AG04450 (cell line): ENCODE measurements around the gene CHPT1. TPM values are rescaled to one million over a fixed set of nuclear protein-coding genes. Genes with fewer than 3 reads are reported as not detected.

Source experiments
- CTCF ChIA-PET: fragments of 300-600, 350-600 bp; formaldehyde crosslinking; extraction: SDS; loops from one replicate; lab custom pipeline; 2022; ENCODE audit warnings: antibody characterized with exemption, inconsistent platforms; lab: Charles Lee
- POLR2A ChIA-PET: fragments of 350-600 bp; formaldehyde crosslinking; extraction: SDS; loops from one replicate; lab custom pipeline; 2021; ENCODE audit warnings: antibody characterized with exemption, inconsistent platforms; lab: Yijun Ruan, JAX
- DNase-seq: peaks from one replicate; pipeline ENCODE4 v3.0.0-alpha.2; 2011; ENCODE audit warnings: low read depth, low spot score
- H3K27ac ChIP-seq: one replicate; pipeline ENCODE4 v1.5.1; 2012; ENCODE audit warnings: low read depth, low read length, control low read depth
- H3K27me3 ChIP-seq: one replicate; pipeline ENCODE4 v1.6.0; 2012; ENCODE audit warnings: low read length; ENCODE audit not compliant: control insufficient read depth, insufficient read depth
- H3K4me3 ChIP-seq: 2 replicates; pipeline ENCODE4 v1.5.1; 2011; ENCODE audit warnings: mild to moderate bottlenecking, low read depth, low read length, control low read depth
- H3K9me3 ChIP-seq: 2 replicates; pipeline ENCODE4 v1.5.1; 2012; ENCODE audit warnings: low read length; ENCODE audit not compliant: control insufficient read depth, insufficient read depth
- CTCF ChIP-seq: IDR thresholded peaks from 2 replicates; pipeline ENCODE4 v1.5.1; 2011; ENCODE audit warnings: low read depth, low read length, control low read depth, inconsistent platforms
- polyA plus RNA-seq: library from polyadenylated mRNA; depleted of rRNA; stranded (reverse); fragments of >200 nt; gene quantifications from 2 replicates; pipeline ENCODE4 v1.2.3, GENCODE V29; 2011

The CHPT1 gene
- polyA plus RNA-seq, 1 experiment = 26.9 TPM

DNA sequence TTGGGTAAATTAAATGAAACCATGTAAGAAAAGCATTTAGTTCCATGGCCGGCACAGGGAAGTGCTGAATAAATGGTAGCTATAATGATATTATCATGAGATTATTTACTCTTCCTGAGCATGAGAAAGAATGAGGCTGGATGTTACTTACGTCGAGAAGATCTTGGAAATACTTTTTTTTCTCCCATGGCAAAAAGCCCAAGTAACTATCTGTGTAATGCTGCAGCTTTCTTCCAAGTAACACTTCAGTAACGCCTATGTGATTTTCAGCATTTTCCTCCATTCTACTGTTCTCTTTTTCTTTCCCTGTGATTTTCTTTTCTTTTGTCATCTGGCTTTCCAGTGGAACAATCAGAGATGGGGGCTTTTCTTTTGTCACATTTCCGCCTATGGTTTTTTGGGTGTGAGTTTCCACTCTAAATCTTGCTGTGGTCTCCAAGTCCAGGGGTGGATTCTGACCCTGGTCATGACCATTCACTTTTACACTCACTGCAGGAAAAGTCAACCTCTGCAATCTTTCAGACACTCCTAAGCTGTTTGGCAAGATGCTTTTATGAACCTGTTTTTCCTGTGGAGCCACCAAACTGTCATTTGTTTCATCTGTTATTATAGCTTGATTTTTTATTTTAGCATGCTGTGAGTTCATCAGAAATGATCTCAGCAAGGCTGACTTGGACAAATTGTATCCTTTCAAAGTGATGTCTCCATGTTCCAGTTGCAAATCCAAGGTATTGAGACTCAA is 66.8 kb downstream of the CHPT1 start:
- DNase-seq = no peak
- ChIA-PET CTCF (interaction anchor here (0.9 to 1.1 kb wide), 3 partner anchors 9 to 350 kb away, joined by 3 to 7 read pairs (median 3); no protein-coding TSS in a partner anchor), POLR2A (no interaction called here)
- Histone ChIP-seq H3K4me3 (no peak overlapping the region), H3K9me3 (no peaks in the 10 kb centered on the region), H3K27ac (no peak overlapping the region), H3K27me3 (no peaks in the 10 kb centered on the region)
- no peak for TF ChIP-seq CTCF

- Histone ChIP-seq H3K27ac (no peak overlapping the region), H3K27me3 (no peaks in the 10 kb centered on the region), H3K9me3 (no peaks in the 10 kb centered on the region), H3K4me3 (no peak overlapping the region)
- POLR2A ChIA-PET = no interaction called here
- CTCF ChIA-PET = interaction anchor here (0.5 to 1.8 kb wide), 2 partner anchors 62 to 71 kb away, joined by 4 to 7 read pairs; no protein-coding TSS in a partner anchor
- no peak for TF ChIP-seq CTCF
- DNase-seq = no peak
Measured at GRCh38 chr12:101767537-101767936, 70.1 kb downstream of the CHPT1 start.

GRCh38 chr12:101768781-101769180 is 71.3 kb downstream of the CHPT1 start:
- Histone ChIP-seq H3K9me3 (no peaks in the 10 kb centered on the region), H3K4me3 (no peak overlapping the region), H3K27ac (no peak overlapping the region), H3K27me3 (no peaks in the 10 kb centered on the region)
- CTCF ChIA-PET = interaction anchor here (0.5 to 6.5 kb wide), 5 partner anchors 9 to 349 kb away, joined by 4 to 124 read pairs (median 6); partner anchors contain the start of gene GNPTAB
- POLR2A ChIA-PET = no interaction called here
- no peak for TF ChIP-seq CTCF
- no peak for DNase-seq

- no peak for TF ChIP-seq CTCF
- Histone ChIP-seq H3K27ac (no peak overlapping the region), H3K9me3 (no peaks in the 10 kb centered on the region), H3K4me3 (no peak overlapping the region), H3K27me3 (no peaks in the 10 kb centered on the region)
- DNase-seq = no peak
- ChIA-PET POLR2A (no interaction called here), CTCF (interaction anchor here (1.0 to 6.5 kb wide), 2 partner anchors 11 to 58 kb away, joined by 3 to 124 read pairs; partner anchors contain the start of gene GNPTAB)
Measured at GRCh38 chr12:101769865-101770264, 72.4 kb downstream of the CHPT1 start.
